ENCODE measurements around the gene PRR22.
"Not testable (repeated sequence)": the region's sequence is repeated elsewhere in the genome, so short reads cannot be mapped to it uniquely, and the experiment has no call there.

Gene PRR22

DNA sequence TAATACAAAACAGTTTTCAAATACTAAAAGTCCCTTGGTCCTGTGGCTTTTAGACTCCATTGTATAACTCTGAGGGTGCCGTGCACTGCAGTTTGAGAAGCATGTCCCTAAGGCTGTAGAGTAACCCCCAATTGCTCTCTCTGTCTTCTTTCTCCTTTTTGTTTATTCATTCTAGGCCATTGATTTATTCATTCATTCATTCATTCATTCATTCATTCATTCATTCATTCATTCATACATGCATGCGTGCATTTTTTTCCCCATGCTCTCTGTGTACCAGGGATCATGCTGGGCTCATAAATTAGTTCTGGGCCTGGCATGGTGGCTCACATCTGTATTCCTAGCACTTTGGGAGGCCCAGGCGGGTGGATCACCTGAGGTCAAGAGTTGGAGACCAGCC, 19.3 kb downstream of the PRR22 start:
- WGBS (ENCODE audit: extremely low coverage, insufficient coverage, low lambda C conversion rate) = no CpG with 5 or more reads among the region's 3 CpGs

DNA sequence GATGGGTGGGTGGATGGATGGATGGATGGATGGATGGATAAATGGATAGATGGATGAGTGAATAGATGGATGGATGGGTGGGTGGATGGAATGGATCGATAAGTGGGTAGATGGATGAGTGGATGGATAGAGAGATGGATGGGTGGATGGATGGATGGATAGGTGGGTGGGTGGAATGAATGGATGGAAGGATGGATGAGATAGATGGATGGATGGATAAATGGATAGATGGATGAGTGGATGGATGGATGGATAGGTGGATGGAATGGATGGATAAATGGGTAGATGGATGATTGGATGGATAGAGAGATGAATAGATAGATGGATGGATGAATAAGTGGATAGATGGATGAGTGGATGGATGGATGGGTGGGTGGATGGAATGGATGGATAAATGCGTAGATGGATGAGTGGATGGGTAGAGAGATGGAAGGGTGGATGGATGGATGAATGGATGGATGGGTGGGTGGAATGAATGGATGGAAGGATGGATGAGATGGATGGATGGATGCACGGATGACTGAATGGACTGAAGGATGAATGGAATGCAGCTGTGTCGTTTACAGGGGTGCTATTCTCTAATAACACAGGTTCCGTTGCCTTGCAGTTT, 21.8 kb downstream of the PRR22 start:
- no peak overlapping the region for H2BK5ac ChIP-seq (ENCODE audit: low read length)
- no peak overlapping the region for H4K5ac ChIP-seq (ENCODE audit: low read length)
- DNase-seq = no peak
- no peaks in the 10 kb centered on the region for H3K27me3 ChIP-seq (ENCODE audit: insufficient read depth, low read length, poor library complexity)
- no peak overlapping the region for H2BK120ac ChIP-seq (ENCODE audit: low read depth, low read length)
- no peaks in the 10 kb centered on the region for H3K36me3 ChIP-seq (ENCODE audit: control insufficient read depth, insufficient read depth, low read length)
- H3K79me1 ChIP-seq (ENCODE audit: low read length) = no peaks in the 10 kb centered on the region
- no peak overlapping the region for H4K8ac ChIP-seq (ENCODE audit: low read depth, low read length)
- WGBS (ENCODE audit: extremely low coverage, insufficient coverage, low lambda C conversion rate) = 100% methylated on average over 2 of the region's 5 CpGs
- H3K4me2 ChIP-seq (ENCODE audit: low read length) = no peak overlapping the region
- no peak overlapping the region for H3K18ac ChIP-seq (ENCODE audit: low read length)
- H3K9ac ChIP-seq (ENCODE audit: low read length) = no peak overlapping the region
- no peak overlapping the region for H3K23ac ChIP-seq (ENCODE audit: low read length)
- H3K4me1 ChIP-seq (ENCODE audit: control insufficient read depth, low read depth, low read length) = no peaks in the 10 kb centered on the region
- H3K4ac ChIP-seq (ENCODE audit: low read depth, low read length) = no peak overlapping the region
- no peak overlapping the region for H3K56ac ChIP-seq (ENCODE audit: low read length)
- H3K79me2 ChIP-seq (ENCODE audit: control insufficient read depth, insufficient read depth, low read length) = no peaks in the 10 kb centered on the region
- H3K27ac ChIP-seq (ENCODE audit: low read depth, low read length) = no peak overlapping the region
- no peak overlapping the region for H3K4me3 ChIP-seq (ENCODE audit: low read length)
- no peak overlapping the region for H2BK15ac ChIP-seq (replicated peaks; ENCODE audit: low read depth)
- no peak overlapping the region for H2AK5ac ChIP-seq (ENCODE audit: low read length)

More for the DNA sequence above, 19.3 kb downstream of the PRR22 start:
- Histone ChIP-seq H3K9ac (ENCODE audit: low read length) (no peak overlapping the region), H2BK5ac (ENCODE audit: low read length) (no peak overlapping the region), H2BK120ac (ENCODE audit: low read depth, low read length) (no peak overlapping the region), H3K27me3 (ENCODE audit: insufficient read depth, low read length, poor library complexity) (no peaks in the 10 kb centered on the region), H3K36me3 (ENCODE audit: control insufficient read depth, insufficient read depth, low read length) (no peaks in the 10 kb centered on the region), H3K27ac (ENCODE audit: low read depth, low read length) (no peak overlapping the region), H3K79me2 (ENCODE audit: control insufficient read depth, insufficient read depth, low read length) (no peaks in the 10 kb centered on the region), H3K23ac (ENCODE audit: low read length) (no peak overlapping the region), H4K8ac (ENCODE audit: low read depth, low read length) (no peak overlapping the region), H3K4me3 (ENCODE audit: low read length) (no peak overlapping the region), H2AK5ac (ENCODE audit: low read length) (no peak overlapping the region), H3K4ac (ENCODE audit: low read depth, low read length) (no peak overlapping the region), H3K4me1 (ENCODE audit: control insufficient read depth, low read depth, low read length) (no peaks in the 10 kb centered on the region), H4K5ac (ENCODE audit: low read length) (no peak overlapping the region), H3K18ac (ENCODE audit: low read length) (no peak overlapping the region), H2BK15ac (replicated peaks; ENCODE audit: low read depth) (no peak overlapping the region), H3K56ac (ENCODE audit: low read length) (no peak overlapping the region), H3K4me2 (ENCODE audit: low read length) (no peak overlapping the region), H3K79me1 (ENCODE audit: low read length) (no peaks in the 10 kb centered on the region)
- no peak for DNase-seq

DNA sequence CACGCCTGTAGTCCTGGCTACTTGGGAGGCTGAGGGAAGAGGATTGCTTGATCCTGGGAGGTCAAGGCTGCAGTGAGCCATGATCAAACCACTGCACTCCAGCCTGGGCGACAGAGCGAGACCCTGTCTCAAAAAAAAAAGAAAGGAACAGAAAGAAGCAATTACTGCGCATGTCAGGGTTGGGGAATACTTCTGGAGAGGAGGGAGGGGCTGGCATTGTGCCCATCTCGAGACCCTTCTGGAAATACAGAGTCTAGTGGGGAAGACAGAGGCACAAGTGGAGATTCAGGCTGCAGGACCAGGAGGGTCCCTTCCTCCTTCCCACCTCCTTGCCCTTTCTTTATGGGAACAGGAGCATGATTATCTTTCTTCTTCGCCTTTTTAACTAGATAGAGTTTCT, 30.8 kb downstream of the PRR22 start:
- H2BK120ac ChIP-seq (ENCODE audit: low read depth, low read length) = no peak overlapping the region
- H3K27me3 ChIP-seq (ENCODE audit: insufficient read depth, low read length, poor library complexity) = no peaks in the 10 kb centered on the region
- no peak overlapping the region for H3K56ac ChIP-seq (ENCODE audit: low read length)
- no peak overlapping the region for H3K9ac ChIP-seq (ENCODE audit: low read length)
- H4K5ac ChIP-seq (ENCODE audit: low read length) = no peak overlapping the region
- H3K4ac ChIP-seq (ENCODE audit: low read depth, low read length) = no peak overlapping the region
- H3K4me1 ChIP-seq (ENCODE audit: control insufficient read depth, low read depth, low read length) = no peaks in the 10 kb centered on the region
- WGBS (ENCODE audit: extremely low coverage, insufficient coverage, low lambda C conversion rate) = no CpG with 5 or more reads among the region's 6 CpGs
- no peak overlapping the region for H4K8ac ChIP-seq (ENCODE audit: low read depth, low read length)
- H3K36me3 ChIP-seq (ENCODE audit: control insufficient read depth, insufficient read depth, low read length) = no peaks in the 10 kb centered on the region
- H2BK15ac ChIP-seq (replicated peaks; ENCODE audit: low read depth) = no peak overlapping the region
- no peak overlapping the region for H3K4me3 ChIP-seq (ENCODE audit: low read length)
- H3K4me2 ChIP-seq (ENCODE audit: low read length) = no peak overlapping the region
- no peaks in the 10 kb centered on the region for H3K79me2 ChIP-seq (ENCODE audit: control insufficient read depth, insufficient read depth, low read length)
- H3K27ac ChIP-seq (ENCODE audit: low read depth, low read length) = no peak overlapping the region
- H2BK5ac ChIP-seq (ENCODE audit: low read length) = no peak overlapping the region
- H3K18ac ChIP-seq (ENCODE audit: low read length) = no peak overlapping the region
- H3K79me1 ChIP-seq (ENCODE audit: low read length) = no peaks in the 10 kb centered on the region
- H3K23ac ChIP-seq (ENCODE audit: low read length) = no peak overlapping the region
- no peak for DNase-seq
- no peak overlapping the region for H2AK5ac ChIP-seq (ENCODE audit: low read length)

- H3K23ac ChIP-seq (ENCODE audit: low read length) = no peak overlapping the region
Measured at GRCh38 chr19:5751709-5752108, 32.8 kb downstream of the PRR22 start.

GRCh38 chr19:5749505-5749904, 35.0 kb downstream of the PRR22 start:
- Histone ChIP-seq H3K18ac (ENCODE audit: low read length) (no peak overlapping the region), H3K4me2 (ENCODE audit: low read length) (no peak overlapping the region), H3K36me3 (ENCODE audit: control insufficient read depth, insufficient read depth, low read length) (no peaks in the 10 kb centered on the region), H3K79me2 (ENCODE audit: control insufficient read depth, insufficient read depth, low read length) (no peaks in the 10 kb centered on the region), H3K4ac (ENCODE audit: low read depth, low read length) (no peak overlapping the region), H4K8ac (ENCODE audit: low read depth, low read length) (no peak overlapping the region), H2BK120ac (ENCODE audit: low read depth, low read length) (no peak overlapping the region), H3K79me1 (ENCODE audit: low read length) (no peaks in the 10 kb centered on the region), H2AK5ac (ENCODE audit: low read length) (no peak overlapping the region), H3K23ac (ENCODE audit: low read length) (no peak overlapping the region), H3K56ac (ENCODE audit: low read length) (no peak overlapping the region), H3K27ac (ENCODE audit: low read depth, low read length) (no peak overlapping the region), H4K5ac (ENCODE audit: low read length) (no peak overlapping the region), H3K4me3 (ENCODE audit: low read length) (no peak overlapping the region), H2BK15ac (replicated peaks; ENCODE audit: low read depth) (no peak overlapping the region), H2BK5ac (ENCODE audit: low read length) (no peak overlapping the region), H3K4me1 (ENCODE audit: control insufficient read depth, low read depth, low read length) (no peaks in the 10 kb centered on the region), H3K27me3 (ENCODE audit: insufficient read depth, low read length, poor library complexity) (no peaks in the 10 kb centered on the region), H3K9ac (ENCODE audit: low read length) (no peak overlapping the region)
- WGBS (ENCODE audit: extremely low coverage, insufficient coverage, low lambda C conversion rate) = no CpG with 5 or more reads among the region's 5 CpGs
- no peak for DNase-seq

More at GRCh38 chr19:5751709-5752108, 32.8 kb downstream of the PRR22 start:
- Histone ChIP-seq H3K79me1 (ENCODE audit: low read length) (no peaks in the 10 kb centered on the region), H2BK15ac (replicated peaks; ENCODE audit: low read depth) (no peak overlapping the region), H4K8ac (ENCODE audit: low read depth, low read length) (no peak overlapping the region), H3K4ac (ENCODE audit: low read depth, low read length) (no peak overlapping the region), H2AK5ac (ENCODE audit: low read length) (no peak overlapping the region), H3K27me3 (ENCODE audit: insufficient read depth, low read length, poor library complexity) (no peaks in the 10 kb centered on the region), H3K79me2 (ENCODE audit: control insufficient read depth, insufficient read depth, low read length) (no peaks in the 10 kb centered on the region), H3K27ac (ENCODE audit: low read depth, low read length) (no peak overlapping the region), H3K18ac (ENCODE audit: low read length) (no peak overlapping the region), H2BK120ac (ENCODE audit: low read depth, low read length) (no peak overlapping the region), H3K9ac (ENCODE audit: low read length) (no peak overlapping the region), H3K4me2 (ENCODE audit: low read length) (no peak overlapping the region), H3K4me3 (ENCODE audit: low read length) (no peak overlapping the region), H2BK5ac (ENCODE audit: low read length) (no peak overlapping the region), H3K4me1 (ENCODE audit: control insufficient read depth, low read depth, low read length) (no peaks in the 10 kb centered on the region), H4K5ac (ENCODE audit: low read length) (no peak overlapping the region), H3K56ac (ENCODE audit: low read length) (no peak overlapping the region), H3K36me3 (ENCODE audit: control insufficient read depth, insufficient read depth, low read length) (no peaks in the 10 kb centered on the region)
- WGBS (ENCODE audit: extremely low coverage, insufficient coverage, low lambda C conversion rate) = no CpG with 5 or more reads among the region's 7 CpGs
- DNase-seq = no peak

DNA sequence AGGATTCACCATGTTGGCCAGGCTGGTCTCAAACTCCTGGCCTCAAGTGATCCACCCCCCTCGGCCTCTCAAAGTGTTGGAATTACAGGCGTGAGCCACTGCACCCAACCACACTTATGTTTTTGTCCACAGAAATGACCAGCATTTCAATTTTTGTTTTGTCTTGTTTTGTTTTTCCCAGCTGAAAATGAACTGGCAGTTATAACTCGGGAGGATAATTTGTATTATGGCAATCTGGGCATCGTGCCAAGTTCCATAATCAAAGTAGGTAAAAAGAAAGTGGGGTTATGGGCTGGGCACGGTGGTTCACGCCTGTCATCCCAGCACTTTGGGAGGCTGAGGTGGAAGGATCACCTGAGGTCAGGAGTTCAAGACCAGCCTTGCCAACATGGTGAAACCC, 35.6 kb downstream of the PRR22 start:
- H2BK120ac ChIP-seq (ENCODE audit: low read depth, low read length); H3K27ac ChIP-seq (ENCODE audit: low read depth, low read length); DNase-seq; H3K18ac ChIP-seq (ENCODE audit: low read length); H3K23ac ChIP-seq (ENCODE audit: low read length); H3K79me1 ChIP-seq (ENCODE audit: low read length); H2BK15ac ChIP-seq (replicated peaks; ENCODE audit: low read depth); H3K4me3 ChIP-seq (ENCODE audit: low read length); H3K79me2 ChIP-seq (ENCODE audit: control insufficient read depth, insufficient read depth, low read length); H4K8ac ChIP-seq (ENCODE audit: low read depth, low read length); H3K27me3 ChIP-seq (ENCODE audit: insufficient read depth, low read length, poor library complexity); H2BK5ac ChIP-seq (ENCODE audit: low read length); H3K4ac ChIP-seq (ENCODE audit: low read depth, low read length); H3K36me3 ChIP-seq (ENCODE audit: control insufficient read depth, insufficient read depth, low read length); H3K4me2 ChIP-seq (ENCODE audit: low read length); H2AK5ac ChIP-seq (ENCODE audit: low read length); H3K4me1 ChIP-seq (ENCODE audit: control insufficient read depth, low read depth, low read length); H4K5ac ChIP-seq (ENCODE audit: low read length); H3K9ac ChIP-seq (ENCODE audit: low read length); H3K56ac ChIP-seq (ENCODE audit: low read length): not testable (repeated sequence)
- WGBS (ENCODE audit: extremely low coverage, insufficient coverage, low lambda C conversion rate) = no CpG with 5 or more reads among the region's 6 CpGs
